GM21526 (cell line): ENCODE data around the gene MYO7B.

Source experiments
- ATAC-seq: cut with Tn5 transposase; IDR thresholded peaks from one replicate; pipeline ENCODE4 v1.9.1; 2021; ENCODE audit warnings: moderate library complexity; ENCODE audit not compliant: unreplicated experiment, low FRiP score

The MYO7B gene

DNA sequence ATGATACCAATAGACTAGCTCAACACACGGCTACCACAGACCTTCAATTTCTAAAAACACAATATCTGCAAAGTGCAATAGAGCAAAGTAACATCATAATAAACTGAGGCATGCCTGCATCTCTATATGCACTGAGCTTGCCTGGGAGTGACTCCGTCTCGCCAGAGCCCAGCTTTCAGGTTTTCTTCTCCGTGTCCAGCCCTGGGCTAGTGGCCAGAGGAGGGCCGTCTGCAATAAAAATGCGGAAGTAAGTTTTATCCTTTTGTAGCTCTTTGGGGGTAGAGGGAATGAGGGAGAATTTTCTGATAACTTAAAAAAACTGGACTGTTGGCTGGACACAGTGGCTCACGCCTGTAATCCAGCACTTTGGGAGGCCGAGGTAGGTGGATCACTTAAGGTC, 69.5 kb downstream of the MYO7B start:
- ATAC-seq, result no peak

- ATAC-seq, result no peak
Observed at GRCh38 chr2:127605691-127606263, 70.3 kb downstream of the MYO7B start.

GRCh38 chr2:127606625-127607398, 71.3 kb downstream of the MYO7B start:
- ATAC-seq, result no peak

DNA sequence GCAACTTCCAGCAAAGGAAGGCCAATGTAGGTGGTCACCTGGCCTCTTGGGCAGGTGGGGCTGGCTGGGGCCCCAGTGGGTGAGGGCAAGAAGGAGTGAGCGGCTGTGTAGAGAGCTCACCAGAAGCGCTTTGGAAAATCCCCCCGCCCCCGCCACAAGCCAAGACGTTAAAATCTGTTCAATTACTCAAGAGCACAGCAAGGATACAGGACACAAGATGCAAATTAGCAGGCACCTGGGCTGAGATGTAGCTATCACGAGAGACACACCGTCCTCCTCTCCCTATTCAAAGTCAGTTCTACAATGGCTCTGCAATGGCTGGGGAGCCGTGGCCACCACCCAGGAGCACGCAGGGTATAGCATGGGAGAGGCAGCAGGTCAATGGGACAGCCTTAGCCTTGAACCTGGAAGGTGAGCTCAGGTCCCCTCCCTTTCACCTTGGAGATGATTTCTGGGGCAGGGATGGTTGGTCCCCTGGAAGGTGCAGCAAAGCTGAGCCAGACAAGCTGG, 72.0 kb downstream of the MYO7B start:
- ATAC-seq, result no peak

DNA sequence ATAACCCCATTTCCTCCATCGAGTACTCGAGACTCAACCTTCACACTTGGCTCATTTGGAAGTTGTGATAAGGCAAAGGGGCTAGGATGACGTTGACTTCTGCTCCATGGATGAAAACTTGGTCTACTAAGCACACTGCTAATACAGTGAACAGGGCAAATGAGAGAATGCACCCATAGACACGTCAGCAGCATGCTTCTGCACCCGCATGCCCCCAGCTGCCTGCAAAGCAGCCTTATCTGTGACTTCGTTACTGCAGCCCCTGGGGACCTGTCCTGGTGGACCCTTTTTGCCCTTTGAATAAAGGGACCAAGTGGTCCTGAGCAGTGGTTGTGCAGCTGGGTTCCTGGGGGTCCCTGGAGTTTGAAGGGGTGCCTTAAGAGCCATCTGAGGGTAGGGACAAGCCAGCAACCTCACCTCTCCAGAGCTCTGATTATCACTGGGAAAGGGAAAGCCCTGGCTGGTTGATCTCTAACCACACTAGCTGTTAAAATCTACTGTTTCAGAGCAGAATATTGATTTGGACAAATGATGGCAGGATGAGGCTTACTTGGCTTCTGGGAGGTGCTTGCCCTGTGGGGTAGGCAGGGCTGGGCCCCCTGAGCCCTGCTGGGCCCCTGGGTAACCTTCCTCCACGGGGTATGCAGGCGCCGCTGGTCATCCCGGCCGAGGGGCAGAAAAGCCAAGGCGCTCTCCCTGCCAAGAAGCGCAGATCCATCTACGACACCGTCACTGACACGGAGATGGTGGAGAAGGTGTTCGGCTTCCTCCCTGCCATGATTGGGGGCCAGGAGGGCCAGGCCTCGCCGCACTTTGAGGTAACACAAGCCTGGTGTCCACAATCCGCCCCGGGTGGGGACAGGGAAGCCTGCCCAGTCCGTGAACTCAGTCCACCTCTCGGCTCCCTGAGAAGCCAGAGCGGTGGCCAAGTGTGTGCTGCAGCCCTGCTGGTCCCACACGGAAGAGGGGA, 72.9 kb downstream of the MYO7B start:
- no peak for ATAC-seq

DNA sequence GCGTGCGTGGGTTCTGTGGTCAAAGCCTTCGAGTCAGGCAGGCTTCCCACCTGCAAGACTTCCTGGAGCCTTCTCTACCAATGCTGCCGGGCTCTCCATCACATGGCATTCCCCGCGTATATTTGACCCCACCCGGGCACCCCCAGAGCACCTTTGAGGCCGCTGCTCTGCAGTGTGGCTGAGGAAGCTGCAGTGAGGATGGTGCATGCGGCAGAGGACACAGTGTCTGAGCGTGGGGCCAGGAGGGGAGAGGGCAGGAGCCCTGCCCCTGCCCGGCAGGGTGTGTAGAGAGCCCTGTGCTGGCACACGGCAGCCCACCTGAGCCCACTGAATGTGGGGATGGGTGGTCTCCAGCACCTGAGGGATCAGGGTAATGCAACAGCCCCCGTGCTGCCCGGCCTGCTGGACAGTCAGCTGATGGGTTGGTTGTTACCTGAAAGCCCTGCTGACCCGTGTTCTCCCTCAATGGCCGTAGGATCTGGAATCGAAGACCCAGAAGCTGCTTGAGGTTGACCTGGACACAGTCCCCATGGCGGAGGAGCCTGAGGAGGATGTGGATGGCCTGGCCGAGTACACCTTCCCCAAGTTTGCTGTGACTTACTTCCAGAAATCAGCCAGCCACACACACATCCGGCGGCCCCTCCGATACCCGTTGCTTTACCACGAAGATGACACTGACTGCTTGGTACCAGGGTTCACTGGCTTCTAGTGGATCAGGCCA, 73.7 kb downstream of the MYO7B start:
- ATAC-seq, result no peak

GRCh38 chr2:127609818-127610217, 74.3 kb downstream of the MYO7B start:
- ATAC-seq, result no peak

DNA sequence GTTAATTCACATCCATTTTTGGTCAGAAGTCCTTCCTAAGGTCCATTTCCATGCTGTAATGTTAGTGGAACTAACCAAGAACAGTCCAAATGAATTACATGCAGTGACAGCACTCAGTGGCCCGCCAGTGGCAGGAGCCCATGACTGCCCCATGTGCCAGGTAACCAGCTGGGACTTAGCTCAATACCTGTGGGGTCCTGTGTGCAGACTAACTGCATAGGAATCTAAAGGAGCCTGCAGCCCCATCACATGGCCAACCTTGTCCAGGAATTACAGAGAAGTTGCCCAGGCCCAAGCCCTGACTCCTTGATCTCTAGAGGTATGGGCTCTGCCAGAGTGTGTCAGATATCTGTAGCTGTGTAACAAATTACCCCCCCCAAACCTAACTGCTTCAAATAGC, 75.1 kb downstream of the MYO7B start:
- no peak for ATAC-seq

GRCh38 chr2:127611076-127611925, 75.8 kb downstream of the MYO7B start:
- no peak for ATAC-seq

GRCh38 chr2:127612111-127612822, 76.8 kb downstream of the MYO7B start:
- no peak for ATAC-seq

DNA sequence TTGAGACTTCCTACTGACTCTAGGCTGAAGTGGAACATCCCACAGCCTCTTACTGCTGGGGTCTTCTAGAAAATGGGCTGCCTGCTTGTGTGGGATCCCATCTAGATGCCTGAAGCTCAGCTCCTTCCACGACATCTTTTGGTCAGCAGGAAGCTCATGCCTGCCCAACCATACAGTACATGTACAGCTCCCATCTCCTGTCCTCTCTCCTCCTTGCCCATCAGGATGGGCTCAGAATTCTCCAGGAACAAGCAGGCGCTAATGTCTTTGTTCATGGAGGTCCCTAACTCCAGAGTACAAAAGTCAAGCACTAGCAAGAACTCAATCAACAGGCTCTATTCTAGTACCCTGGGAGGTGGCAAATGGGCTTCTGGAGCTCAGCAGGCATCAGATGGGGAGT, 78.8 kb downstream of the MYO7B start:
- ATAC-seq, result no peak

DNA sequence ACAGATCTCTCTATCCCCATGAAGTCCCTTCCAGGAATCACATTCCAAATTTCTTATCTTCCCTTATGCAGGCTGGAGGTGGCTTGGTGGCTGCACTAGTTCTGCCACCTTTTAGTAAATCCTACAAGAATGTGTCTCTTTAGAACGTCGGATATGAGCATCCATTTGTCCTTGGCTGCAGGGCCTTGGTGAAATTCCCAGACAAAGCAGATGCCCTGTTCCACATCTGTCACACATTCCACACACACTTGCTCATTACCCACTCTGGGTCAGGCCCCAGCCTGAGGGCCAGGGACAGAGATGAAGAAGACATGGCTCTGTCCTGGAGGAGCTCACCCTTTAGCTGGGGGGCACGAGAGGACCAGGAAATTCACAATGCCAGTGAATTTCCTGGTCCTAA, 79.2 kb downstream of the MYO7B start:
- no peak for ATAC-seq

- no peak for ATAC-seq
Observed at GRCh38 chr2:127615511-127616166, 80.2 kb downstream of the MYO7B start.

DNA sequence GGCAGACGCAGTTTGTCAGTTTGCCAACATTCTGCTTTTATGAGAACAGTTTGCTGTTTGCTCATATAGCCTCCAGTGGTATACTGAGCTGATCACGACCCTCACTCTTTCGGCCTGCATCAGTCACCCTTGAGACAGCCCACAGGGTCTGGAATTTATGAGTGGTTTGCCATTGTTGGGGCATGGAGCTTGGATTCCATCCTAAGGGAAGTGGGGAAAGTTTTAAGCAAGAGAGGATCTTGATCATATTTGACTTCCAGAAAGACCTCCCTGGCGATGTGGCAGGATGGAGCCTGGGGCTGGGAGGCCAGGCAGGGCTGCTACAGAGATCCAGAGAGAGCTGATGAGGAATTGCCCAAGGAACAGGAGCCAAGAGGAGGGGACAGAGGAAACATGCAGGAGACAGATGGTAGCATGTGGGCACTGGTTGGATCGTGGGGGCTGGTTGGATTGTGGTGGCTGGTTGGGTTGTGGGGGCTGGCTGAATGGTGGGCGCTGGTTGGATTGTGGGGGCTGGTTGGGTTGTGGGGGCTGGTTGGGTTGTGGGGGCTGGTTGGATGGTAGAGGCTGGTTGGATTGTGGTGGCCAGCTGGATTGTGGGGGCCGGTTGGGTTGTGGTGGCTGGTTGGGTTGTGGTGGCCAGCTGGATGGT, 83.2 kb downstream of the MYO7B start:
- no peak for ATAC-seq

- no peak for ATAC-seq
Observed at GRCh38 chr2:127619203-127619590, 83.7 kb downstream of the MYO7B start.

- ATAC-seq, result no peak
Observed at GRCh38 chr2:127619877-127620705, 84.6 kb downstream of the MYO7B start.

DNA sequence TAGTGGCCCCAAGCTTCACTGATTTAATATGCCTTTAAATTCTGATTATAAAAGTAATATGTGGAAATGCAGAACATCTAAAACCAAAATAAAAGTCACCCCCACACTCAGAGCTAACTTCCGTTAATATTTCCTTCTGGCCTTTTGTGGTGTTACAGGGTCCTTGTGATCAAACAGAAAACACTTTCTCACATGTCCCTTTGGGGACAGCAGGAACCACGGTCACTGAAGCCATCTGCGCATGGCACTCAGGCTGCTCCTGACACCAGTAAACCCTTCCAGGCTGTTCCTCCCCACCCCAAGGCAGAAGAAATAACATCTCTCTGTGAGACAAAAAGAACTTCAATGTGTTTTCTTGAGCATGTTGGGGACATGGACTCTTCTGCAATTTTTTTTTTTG, 85.4 kb downstream of the MYO7B start:
- ATAC-seq, result no peak
